Superior temporal gyrus (tissue), 1 donor: Measurements from ENCODE around the gene MPRIP.
"Not testable (repeated sequence)": the region's sequence is repeated elsewhere in the genome, so short reads cannot be mapped to it uniquely, and the experiment has no call there.

Experiments used
- DNase-seq: peaks from one replicate; pipeline ENCODE4 v3.0.0-alpha.2; 2016; ENCODE audit errors: extremely low spot score

Gene MPRIP

DNA sequence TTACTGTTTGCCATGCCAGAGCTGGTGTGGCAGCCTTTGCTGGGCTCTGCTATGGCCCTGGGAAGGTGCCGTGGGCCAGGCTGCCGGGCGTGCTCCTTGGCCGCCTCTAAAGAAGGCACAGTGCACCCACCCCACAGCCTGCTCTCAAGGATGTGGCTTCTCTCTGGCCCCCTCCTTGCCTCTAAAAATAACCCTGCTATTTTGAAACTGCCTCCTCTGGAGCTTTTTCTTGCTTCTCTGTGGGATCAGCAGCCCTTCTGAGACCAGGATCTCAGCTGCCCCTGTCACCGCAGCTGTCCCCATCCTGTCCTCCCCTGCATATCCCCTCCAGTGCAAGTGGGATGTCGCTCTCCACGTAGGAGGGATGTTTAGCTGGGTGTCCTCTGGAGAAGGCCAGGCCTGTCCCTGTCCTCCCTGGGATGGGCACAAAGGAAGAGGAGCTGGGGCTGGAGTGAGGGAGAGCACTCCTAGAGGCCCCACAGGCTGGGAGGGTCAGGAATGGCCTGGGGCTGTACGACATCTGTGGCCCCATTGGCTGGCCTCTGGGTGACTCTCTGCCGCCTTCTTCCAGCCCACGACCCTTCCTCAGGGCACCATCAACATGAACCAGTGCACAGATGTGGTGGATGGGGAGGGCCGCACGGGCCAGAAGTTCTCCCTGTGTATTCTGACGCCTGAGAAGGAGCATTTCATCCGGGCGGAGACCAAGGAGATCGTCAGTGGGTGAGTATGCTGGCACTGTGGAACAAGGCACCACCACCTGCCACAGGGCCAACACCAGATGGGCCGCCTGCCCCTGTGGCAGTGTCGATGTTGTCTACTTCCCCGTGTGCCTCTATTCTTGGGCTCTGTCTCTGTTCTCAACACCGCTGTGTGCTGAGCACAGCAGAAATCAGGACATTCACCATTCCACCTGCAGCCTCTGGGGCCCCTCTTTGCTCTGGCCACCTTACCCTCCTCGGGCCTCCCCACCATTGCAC lies 84.2 kb downstream of the MPRIP start:
- DNase-seq, result no peak

DNA sequence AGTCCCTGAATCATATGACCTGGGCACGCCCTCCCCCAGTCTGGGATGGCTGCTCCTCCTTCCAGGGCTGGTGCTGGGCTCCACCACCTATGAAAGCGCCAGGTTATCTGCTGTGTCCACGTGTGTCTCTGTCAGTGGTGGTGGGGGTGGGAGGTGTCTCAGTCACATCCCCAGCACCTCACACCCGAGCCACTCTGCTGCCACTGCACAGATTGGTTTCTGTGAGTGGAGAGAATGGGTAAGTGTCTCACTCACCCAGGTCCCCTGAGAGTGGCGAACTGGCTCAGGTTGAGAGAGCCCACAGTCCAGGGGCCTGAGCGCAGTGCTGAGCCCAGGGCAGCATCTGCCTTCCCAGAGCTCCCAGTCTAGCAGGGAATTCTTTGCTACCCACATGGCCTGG lies 84.9 kb downstream of the MPRIP start:
- DNase-seq, result no peak

DNA sequence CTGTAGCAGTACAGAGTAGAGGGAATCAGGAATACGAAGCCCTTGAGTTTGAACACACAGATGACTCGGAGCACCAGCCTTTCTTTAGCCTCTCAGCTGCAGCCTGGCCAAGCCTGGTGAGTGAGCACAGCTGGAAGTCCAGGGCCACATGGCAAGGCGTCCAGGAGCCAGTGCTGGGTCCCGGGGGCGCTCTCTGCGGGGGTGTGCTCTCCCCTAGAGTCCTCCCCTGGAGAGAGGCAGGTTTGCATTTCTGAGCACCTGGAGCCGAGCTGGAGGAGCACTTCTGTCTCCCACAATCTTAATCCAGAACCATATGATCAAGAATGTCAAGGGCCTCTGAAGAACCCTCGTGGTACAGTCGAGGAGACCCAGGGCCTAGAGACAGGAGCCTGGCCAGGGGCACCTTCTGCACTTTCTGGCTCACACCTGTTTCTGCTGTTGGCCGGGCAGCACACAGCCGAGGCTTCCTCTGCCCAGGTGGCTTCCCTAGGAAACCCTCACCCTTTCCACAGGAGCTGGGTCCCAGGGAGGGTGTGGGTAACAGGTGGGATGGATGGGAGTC lies 85.6 kb downstream of the MPRIP start:
- DNase-seq, result no peak

DNA sequence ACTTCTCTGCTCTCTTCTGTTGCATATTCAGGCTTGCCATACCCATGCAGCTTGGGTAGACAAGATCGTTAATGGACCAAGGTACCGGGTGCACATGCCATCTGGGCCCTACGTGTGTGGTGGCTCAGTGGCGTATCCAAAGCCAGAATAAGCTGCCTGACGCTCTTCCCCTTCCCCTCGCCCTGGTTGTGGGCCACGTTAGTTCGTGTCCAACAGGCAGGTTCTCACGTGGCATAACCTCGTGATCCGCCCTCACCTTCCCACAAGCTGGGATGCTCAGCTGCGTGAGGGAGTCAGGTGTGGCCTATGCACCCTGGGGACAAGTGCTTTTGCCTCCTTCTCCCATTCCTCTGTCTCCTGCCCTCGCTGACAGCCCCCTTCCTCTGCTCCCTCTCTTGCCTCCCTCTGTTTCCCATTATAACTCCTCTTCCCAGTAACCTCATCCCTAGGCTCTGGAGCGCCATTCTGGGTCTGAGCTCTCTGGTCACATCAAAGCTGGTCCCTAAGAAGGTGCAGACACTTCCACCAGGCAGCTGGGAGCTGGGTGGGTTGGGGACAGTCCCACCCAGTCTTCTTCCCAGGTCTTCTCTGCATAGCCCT lies 86.3 kb downstream of the MPRIP start:
- DNase-seq, result no peak

DNA sequence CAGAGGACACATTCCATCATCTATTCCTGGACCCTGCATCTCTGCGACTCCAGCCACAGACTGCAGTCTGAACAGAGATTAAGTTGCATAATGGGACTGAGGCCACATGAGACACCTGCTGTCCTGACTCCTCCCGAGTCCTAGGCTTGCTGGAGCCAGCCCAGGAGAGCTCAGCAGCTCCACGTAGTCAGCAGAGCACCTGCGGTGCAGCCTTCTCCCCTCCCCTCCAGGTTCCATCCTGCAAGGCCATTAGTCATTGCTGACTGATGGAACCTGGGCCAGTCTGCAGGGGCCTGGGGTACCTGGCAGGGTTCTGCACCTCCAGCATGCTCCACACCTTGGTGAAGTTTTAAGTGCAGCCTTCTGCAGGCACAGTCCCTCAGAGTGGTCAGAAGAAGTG lies 87.2 kb downstream of the MPRIP start:
- DNase-seq, result no peak

DNA sequence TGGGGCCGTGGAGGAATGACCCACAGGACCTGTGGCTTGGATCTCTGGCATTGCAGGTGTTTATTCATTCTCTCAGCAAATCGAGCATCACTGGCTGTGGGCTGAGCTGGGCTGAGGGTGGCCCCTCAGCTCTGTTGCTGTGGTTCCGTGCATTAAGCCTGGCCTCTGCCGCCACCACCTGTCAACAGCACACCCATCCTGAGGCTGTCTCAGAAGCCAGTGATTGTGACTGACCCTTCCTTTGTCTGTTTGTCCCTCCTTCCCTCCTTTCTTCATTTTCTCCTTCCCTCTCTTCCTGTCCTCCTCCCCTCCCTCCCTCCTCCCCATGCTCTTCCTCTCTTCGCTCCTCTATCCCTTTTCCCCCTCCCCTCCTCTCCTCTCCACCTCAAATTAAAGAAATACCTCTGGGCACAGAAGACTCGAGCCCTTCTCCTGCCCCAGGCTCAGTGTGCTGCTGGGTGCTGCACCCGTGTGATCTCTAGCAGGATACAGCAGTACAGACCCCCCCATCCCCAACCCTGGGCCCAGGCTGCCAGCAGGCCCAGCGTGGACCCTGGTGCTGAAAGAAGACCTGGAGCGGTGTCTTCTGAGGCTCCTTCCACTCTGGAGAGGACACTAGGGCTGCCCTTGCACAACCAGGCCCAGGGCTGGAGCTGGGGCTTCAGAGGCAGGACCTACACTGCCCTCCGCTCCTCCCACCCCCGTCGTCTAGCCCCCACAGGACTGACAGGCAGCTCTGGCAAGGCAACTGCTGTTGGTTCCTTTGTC lies 88.0 kb downstream of the MPRIP start:
- DNase-seq, result no peak

DNA sequence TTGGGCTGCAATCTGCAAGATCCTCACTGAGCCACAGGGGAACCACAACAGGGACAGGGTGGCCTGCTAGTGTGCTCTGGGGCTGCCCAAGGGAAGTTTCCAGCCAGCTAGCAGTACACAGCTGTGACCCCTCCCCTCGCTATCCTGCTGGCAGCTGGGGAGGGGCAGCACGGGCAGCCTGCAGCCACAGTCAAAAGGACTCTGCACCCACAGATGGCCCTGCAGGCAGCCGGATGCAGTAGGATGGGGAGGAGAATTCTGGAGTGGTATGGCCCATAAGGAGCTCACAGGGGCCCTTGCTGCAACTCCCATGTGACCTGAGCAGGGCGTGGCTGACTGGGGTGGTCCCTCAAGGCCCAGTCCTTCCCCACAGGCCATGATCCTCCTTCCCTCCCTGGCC lies 89.6 kb downstream of the MPRIP start:
- no peak for DNase-seq

DNA sequence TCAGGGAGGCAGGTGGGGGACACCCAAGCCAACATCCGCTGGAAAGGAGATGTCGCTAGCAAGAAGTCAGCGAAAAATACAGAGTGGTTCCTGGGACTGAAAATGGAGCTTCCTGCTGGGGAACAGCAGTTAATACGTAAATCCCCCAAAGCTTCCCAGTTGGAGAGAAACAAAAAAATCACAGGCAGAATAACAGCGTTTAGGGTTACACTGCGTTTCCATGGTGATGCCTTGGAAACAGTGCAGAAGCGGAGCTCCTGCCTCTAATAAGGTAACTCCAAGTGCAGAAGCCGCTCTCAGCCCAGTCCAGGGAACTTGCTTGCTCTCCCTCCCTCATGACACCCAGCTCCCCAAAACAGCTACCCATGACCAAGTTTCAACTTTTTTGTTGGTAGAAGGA lies 90.5 kb downstream of the MPRIP start:
- DNase-seq, result no peak

DNA sequence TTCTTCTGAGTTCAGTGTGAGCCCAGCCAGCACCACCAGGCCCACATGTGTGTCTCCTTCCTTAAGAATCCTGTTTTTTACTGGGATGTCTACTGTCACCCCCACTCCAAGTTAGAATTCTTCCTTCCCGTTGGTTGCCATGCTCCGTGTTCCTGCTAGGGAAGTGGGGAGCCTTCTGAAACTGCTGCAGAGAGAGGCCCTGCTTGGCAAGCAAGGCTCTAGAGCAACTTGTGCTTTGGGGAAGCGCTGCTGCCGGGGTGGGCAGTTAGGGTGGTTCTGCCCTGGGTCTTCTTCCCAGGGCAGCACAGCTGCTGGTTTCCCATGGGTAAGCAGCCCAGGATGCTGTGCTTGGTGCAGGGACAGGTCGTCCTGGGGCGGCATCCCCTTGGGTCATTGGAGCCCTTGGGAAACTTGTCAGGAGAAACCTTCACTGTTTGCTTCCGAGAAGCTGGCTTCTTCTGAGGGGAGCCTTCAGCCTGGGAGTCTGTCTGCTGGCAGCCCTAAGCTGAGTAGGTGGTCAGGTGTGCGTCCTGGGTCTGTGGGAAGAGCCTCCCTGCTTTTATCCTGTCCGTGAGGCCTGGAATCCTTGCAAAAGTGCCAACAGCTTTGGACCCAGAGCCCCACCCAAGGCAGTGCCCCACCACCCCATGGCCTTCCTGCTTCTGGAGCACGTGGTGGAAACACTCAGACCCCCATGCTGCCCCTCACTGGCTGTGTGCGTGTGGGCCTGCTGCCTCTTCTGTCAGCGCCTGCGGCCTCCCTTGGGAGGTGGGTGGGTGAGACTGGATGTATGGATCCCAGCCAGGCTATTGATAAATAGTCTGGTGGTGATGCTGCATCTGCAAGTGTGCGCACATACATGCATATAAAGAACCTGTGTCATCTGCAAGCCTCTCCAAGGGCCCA lies 92.0 kb downstream of the MPRIP start:
- DNase-seq, result no peak

DNA sequence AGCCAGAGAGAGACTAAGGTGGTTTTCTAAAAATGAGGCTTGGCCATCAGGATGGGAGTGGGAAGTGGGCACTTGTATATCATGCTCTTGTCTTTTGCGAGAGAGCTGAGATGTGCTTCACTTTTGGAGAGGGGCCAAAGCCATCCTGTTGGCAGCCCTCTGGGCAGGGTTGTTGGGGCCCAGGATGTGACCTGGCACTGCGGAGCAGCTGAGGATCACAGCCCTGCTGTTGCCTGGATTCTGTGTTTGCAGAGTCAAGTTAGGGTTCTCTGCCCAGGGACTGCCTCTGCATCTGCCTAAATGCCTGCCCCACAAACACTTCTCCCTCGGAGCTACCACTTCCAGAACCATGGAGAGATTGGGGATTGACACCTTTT lies 92.7 kb downstream of the MPRIP start:
- no peak for DNase-seq

DNA sequence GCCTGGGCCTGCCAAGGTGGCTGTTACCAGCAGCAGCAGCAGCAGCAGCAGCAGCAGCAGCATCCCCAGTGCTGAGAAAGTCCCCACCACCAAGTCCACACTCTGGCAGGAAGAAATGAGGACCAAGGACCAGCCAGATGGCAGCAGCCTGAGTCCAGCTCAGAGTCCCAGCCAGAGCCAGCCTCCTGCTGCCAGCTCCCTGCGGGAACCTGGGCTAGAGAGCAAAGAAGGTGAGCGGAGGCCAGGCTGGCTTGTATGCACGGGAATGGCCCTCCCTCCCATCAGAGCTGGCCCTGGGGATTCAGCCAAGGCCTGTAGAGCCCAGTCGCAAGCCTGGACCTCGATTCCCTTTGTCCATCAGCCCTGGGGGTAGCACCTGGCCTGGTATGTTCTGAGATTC lies 94.0 kb downstream of the MPRIP start:
- DNase-seq, result not testable (repeated sequence)

DNA sequence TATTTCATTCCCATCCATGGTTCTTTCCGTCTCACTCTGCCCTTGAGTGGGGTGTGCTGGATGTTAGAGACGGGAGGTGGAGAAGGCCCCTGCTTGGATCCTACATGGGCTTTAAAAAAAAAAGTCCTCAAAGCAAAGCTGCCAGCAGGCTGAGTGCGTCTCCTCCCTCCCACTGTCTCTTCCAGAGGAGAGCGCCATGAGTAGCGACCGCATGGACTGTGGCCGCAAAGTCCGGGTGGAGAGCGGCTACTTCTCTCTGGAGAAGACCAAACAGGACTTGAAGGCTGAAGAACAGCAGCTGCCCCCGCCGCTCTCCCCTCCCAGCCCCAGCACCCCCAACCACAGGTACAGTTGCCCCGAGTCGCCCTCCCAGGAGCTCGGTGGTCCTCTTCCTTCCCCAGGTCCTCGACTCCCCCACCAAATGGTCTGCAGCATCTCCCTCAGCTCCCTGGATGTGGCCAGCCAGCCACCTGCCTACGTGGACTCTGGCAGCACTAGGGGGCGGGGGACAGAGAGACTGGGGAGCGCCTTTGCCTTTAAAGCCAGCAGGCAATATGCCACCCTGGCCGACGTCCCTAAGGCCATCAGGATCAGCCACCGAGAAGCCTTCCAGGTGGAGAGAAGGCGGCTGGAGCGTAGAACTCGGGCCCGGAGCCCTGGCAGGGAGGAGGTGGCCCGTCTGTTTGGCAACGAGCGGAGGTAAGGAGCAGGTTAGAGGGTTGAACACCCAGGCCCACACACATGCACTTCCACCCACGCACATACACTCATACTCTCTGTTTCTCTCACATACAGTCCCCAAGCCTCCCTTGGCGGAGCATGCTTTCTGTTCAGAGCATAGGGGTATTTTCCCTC lies 95.7 kb downstream of the MPRIP start:
- no peak for DNase-seq

DNA sequence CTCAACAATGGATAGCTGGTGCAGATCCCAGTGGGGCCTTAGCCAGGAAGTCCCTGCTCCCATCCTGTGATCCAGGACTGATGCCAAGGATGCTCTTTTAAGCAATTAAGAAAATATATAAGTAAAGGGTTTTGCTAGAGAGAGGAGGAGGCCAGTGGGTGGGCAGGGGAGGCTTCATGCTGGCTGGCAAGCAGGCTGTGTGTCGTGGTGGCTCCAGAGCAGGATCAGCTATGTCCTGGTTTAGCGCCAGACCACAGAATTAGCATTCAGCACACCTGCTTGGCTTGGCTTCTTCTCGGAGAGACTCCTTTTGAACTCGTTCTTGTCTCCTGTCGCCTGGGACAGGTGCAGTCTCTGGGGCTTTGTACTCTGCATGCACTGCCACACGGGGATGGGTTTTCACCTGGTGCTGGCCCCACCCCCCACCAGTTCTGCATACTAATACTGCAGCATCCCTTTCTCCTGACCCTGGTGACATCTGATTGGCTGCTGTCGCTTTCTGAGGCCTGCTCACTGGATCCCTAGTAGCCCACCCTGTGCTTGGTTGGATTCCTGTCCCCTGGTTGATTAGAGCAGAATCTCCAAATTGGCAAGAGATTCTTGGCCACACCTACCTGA lies 97.8 kb downstream of the MPRIP start:
- no peak for DNase-seq

DNA sequence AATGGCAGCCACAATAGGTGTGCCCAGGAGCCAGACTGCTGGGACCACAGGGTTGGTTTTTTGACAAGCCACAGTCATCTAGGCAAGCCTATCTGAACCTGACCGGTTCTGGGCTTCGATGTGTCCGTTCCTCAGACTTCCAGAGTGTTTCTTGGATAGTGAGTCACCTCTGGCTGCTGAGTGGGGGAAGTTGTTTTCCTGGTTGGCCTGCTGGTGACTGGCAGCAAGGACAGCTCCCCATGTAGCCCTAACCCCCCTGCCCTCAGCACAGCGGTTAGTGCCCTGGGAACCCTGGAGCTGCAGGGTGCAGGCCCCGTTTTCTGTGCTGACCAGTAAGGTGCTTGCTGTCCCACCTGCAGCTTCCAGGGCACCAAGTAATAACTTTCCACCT lies 98.3 kb downstream of the MPRIP start:
- DNase-seq, result no peak

DNA sequence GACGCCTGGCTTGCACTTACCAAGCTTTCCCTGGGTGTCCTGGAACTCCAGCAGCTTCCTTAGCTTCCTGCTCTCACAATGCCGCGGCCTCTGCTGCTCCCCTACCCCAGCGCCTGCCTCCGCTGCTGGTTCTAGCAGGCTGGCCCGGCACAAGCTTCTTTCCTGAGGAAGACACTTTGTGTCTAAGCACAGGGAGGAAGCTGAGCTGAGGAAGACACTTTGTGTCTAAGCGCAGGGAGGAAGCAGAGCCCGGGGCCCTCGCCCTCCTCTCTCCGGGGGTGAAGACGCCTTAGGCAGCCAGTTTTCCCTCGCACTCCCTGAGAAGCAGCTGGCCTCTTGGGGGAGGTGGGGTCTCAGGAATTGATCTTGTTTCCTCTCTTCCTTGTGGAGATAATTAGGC lies 99.0 kb downstream of the MPRIP start:
- no peak for DNase-seq

DNA sequence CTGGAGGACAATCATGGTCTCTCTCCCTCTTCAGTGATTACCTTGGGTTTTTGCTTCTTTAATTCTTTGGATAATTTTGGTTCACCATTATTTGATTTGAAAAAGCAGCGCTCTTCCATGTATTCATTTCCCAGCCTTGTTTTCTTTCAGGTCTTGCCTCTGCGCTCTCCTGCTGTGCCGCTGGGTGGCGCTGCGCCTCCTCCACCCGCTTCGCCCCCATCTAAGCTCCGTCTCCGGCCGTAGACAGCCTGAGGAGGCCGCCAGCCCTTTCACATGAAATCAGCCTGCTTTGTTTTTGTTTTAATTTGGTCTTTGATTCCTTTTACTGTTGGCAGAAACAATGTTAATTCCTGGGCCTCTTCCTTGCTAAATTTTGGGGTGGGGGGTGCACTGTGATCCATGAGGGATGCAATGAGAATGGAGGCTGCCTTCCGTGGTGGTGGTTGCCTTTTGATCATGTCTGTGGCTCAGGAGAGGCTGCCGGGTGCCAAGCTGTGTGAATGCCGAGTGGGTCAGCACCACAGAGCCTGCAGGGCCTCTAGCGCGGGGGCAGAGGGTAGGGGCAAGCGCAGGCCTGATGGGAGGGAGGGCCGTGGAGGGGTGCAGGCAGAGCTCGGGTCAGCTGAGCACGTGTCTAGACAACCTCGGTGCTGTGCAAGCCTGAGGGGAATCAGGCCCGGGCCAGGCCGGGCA lies 99.7 kb downstream of the MPRIP start:
- peak; percentile 83 for DNase-seq

DNA sequence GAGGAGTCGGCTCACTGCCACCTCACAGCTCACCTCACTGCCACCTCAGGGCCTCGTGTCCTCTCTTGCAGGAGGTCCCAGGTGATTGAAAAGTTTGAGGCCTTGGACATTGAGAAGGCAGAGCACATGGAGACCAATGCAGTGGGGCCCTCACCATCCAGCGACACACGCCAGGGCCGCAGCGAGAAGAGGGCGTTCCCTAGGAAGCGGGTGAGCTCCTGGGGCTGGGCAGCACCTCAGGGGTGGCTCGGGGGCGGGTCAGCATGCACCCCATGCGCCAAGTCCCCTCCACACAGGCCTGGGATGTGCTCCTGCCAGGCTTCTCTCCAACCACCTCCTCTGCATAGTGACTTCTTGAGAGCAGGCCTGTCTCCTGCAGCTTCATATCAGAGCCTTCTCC lies 100.3 kb downstream of the MPRIP start:
- no peak for DNase-seq

DNA sequence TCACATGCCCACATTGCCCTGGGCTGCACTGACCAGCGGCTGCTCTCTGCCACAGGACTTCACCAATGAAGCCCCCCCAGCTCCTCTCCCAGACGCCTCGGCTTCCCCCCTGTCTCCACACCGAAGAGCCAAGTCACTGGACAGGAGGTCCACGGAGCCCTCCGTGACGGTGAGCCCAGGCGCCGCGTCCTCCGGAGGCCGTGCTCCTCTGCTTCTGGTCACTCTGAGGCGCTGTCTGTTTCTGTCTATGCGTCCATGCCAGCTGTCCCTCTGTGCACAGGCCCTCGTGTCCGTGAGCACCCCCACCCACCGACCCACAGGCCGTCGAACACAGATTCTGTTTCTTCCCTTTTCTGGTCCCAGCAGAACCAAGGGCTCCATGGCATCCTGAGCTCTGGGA lies 101.2 kb downstream of the MPRIP start:
- DNase-seq, result no peak

DNA sequence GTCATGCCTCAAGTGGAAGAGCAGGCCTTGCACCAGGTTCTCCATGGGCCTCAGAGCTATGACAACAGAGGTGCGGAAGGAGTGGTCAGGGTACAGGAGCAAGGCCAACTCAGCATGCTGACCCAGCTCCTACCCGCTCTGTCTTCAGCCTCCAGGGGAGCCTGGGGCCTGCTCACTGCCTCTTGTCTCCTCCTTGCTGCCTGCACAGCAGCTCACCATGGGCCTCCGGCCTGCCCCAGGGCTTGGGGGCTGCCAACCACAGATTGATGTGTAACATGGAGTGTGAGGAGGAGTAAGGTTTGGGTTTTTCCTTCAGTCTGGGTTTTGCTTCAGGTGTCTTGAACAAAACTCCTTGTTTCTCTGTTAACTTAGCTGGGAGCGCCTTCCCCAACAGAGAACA lies 101.8 kb downstream of the MPRIP start:
- DNase-seq, result no peak
